Mammary epithelial cell (primary cell): ENCODE measurements around the gene CEP128.

Experiments
- EZH2 ChIP-seq: IDR thresholded peaks from 2 replicates; pipeline ENCODE4 v1.6.1; 2012; ENCODE audit warnings: low read length, inconsistent platforms, borderline replicate concordance
- TF ChIP-seq, protein P1 (sequence below), 2 donors: IDR thresholded peaks in 1 of 2; conservative IDR thresholded peaks in 1 of 2; 2 replicates each; pipeline ENCODE4 v1.5.1; 2011 to 2012; ENCODE audit warnings: inconsistent platforms in 2 of 2, low read length in 2 of 2, mild to moderate bottlenecking in 2 of 2, control low read depth in 1 of 2, low read depth in 1 of 2; ENCODE audit not compliant: insufficient read depth in 1 of 2; ENCODE audit errors: extremely low read depth in 1 of 2

DNA sequence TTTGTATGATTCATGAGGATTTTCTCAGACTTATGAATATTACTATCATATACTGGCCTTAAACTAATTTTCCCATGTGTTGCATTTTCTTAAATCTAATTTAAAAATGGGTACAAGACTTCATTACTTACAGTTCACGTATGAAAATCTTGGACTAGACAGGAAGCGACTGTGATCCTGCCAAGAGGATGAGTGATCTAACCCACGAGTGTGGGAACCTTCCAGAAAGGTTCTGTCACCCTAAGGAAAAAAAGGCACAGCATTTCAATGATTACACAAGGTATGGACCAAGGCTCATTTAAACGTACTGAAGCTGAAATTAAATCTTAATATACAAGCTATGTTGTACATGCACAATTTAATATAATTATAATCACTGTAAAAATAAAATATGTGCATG, 436.8 kb downstream of the CEP128 start:
- TF ChIP-seq, protein P1, sequence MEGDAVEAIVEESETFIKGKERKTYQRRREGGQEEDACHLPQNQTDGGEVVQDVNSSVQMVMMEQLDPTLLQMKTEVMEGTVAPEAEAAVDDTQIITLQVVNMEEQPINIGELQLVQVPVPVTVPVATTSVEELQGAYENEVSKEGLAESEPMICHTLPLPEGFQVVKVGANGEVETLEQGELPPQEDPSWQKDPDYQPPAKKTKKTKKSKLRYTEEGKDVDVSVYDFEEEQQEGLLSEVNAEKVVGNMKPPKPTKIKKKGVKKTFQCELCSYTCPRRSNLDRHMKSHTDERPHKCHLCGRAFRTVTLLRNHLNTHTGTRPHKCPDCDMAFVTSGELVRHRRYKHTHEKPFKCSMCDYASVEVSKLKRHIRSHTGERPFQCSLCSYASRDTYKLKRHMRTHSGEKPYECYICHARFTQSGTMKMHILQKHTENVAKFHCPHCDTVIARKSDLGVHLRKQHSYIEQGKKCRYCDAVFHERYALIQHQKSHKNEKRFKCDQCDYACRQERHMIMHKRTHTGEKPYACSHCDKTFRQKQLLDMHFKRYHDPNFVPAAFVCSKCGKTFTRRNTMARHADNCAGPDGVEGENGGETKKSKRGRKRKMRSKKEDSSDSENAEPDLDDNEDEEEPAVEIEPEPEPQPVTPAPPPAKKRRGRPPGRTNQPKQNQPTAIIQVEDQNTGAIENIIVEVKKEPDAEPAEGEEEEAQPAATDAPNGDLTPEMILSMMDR (conservative IDR thresholded peaks at IDR 0.05 in 1 of 2, IDR thresholded peaks at IDR 0.05 in 1 of 2; ENCODE audit: extremely low read depth in 1 of 2, insufficient read depth in 1 of 2, low read depth in 1 of 2, low read length in 2 of 2): no peak
- no peak for TF ChIP-seq EZH2
